H1 (cell line): ENCODE data around the gene WSCD2. TPM values are rescaled to one million over a fixed set of nuclear protein-coding genes. Genes with fewer than 3 reads are reported as not detected.

Source experiments
- BACH1 ChIP-seq: IDR thresholded peaks from 2 replicates; pipeline ENCODE4 v1.6.1; 2012; ENCODE audit warnings: low read length, improper control_type of control experiment
- RBBP5 ChIP-seq: IDR thresholded peaks from 2 replicates; pipeline ENCODE4 v1.7.1; 2012; ENCODE audit warnings: low read depth, mild to moderate bottlenecking, inconsistent platforms, low read length, moderate library complexity, borderline replicate concordance
- RXRA ChIP-seq: IDR thresholded peaks from 2 replicates; pipeline ENCODE4 v1.6.1; 2011; ENCODE audit warnings: low read depth, mild to moderate bottlenecking, low read length, moderate library complexity; ENCODE audit not compliant: insufficient read depth
- TAF7 ChIP-seq: optimal IDR thresholded peaks from 2 replicates; pipeline ENCODE3; 2011; ENCODE audit warnings: low read depth, mild to moderate bottlenecking, inconsistent platforms, low read length, moderate library complexity, borderline replicate concordance
- polyA plus RNA-seq, 7 experiments: library from polyadenylated mRNA; depleted of rRNA in 3 of 7; stranded (reverse) in 5 of 7; unstranded in 2 of 7; fragments of >200 nt in 5 of 7; fragments of 200-250 nt in 2 of 7; gene quantifications; 1 replicate in 5 of 7; 2 replicates in 1 of 7; 4 replicates in 1 of 7; pipeline versions ENCODE4 v1.2.1 to v1.2.3, GENCODE V29; 2011 to 2013; ENCODE audit warnings: missing spikeins in 2 of 7, mixed read lengths in 2 of 7
- total RNA-seq: library from RNA; stranded (reverse); fragmentation: NEBNext Ultra II Directional; extraction: Animal tissue kit (Norgen Biotek cat#: 25700); gene quantifications from 2 replicates; pipeline ENCODE4 v1.2.1, GENCODE V29; 2021
- TF ChIP-seq, protein P1 (sequence below): IDR thresholded peaks from 2 replicates; pipeline ENCODE4 v1.6.1; 2011; ENCODE audit warnings: low read depth, mild to moderate bottlenecking, low read length; ENCODE audit not compliant: insufficient read depth

WSCD2 gene
- total and polyA plus RNA-seq, 2 of the 8 experiments (the other 6 are each of a cell fraction or from before 2014, with no cell fraction given), result 1.3 to 2.2 TPM

DNA sequence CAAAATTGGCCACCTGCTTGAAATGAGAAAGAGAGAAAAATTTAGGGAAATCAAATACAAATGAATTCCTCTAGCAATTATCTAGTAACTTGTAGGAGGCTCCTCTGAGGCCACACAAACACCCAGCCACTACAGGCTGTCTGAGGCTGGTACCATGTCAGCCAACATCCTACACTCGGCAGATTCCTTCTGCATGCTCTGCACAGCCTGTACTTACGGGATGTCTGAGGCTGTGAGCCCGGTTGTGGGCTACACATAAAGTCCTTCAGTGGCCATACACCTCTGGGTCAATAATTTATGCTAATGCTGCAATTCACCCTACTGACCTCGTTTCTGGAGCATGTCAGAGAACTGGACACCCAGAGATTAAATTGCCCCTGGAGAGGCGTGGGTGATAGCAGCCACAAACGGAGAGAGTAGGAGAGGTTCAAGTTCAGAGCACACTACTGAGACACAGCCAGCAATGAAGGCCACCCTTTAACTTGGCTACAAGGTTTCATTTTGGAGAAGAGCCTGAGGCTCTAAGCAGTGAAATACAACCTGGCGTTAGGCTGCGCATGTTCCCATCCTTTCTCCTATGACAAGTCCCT, 28.9 kb downstream of the WSCD2 start (continued):
- no peak for TF ChIP-seq RXRA
- TF ChIP-seq RBBP5, result no peak
- TF ChIP-seq, protein P1, sequence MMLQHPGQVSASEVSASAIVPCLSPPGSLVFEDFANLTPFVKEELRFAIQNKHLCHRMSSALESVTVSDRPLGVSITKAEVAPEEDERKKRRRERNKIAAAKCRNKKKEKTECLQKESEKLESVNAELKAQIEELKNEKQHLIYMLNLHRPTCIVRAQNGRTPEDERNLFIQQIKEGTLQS, result no peak
- no peak for TF ChIP-seq BACH1
- TF ChIP-seq TAF7, result no peak
